Measurements from ENCODE around the gene PHACTR2. TPM values are rescaled to one million over a fixed set of nuclear protein-coding genes. Genes with fewer than 3 reads are reported as not detected.

Gene PHACTR2
- total and polyA plus RNA-seq, 4 donors = 11.0 to 119 (median 43.8) TPM

- peaks cover 0 to 13% (median 2%) of the 10 kb centered on the region in 5 donors for H3K4me1 ChIP-seq (ENCODE audit: control insufficient read depth in 5 of 5, insufficient read depth in 5 of 5, low read length in 5 of 5)
- ATAC-seq (ENCODE audit: insufficient read depth, low FRiP score) (peak; percentile 23), DNase-seq (no peak)
- H3K27ac ChIP-seq (ENCODE audit: low read depth in 1 of 2, low read length in 1 of 2) = peak overlapping the region; percentile 73 to 99
- no peaks in the 10 kb centered on the region for H3K27me3 ChIP-seq (ENCODE audit: control insufficient read depth in 3 of 3, insufficient read depth in 3 of 3, low read length in 2 of 3)
- peaks cover 6 to 21% (median 19%) of the 10 kb centered on the region in 4 donors for H3K36me3 ChIP-seq (ENCODE audit: control insufficient read depth in 4 of 4, insufficient read depth in 4 of 4, low read length in 4 of 4)
- H3K4me3 ChIP-seq = peak overlapping the region; percentile 98
- peak overlapping the region; percentile 96 to 98 for H3K9ac ChIP-seq (ENCODE audit: insufficient read depth in 1 of 2, low read length in 2 of 2)
- peaks cover 0 to 1% (median 0%) of the 10 kb centered on the region in 4 donors for H3K9me3 ChIP-seq (ENCODE audit: control insufficient read depth in 4 of 4, insufficient read depth in 3 of 4, low read length in 3 of 4)
- TF ChIP-seq, protein P1, sequence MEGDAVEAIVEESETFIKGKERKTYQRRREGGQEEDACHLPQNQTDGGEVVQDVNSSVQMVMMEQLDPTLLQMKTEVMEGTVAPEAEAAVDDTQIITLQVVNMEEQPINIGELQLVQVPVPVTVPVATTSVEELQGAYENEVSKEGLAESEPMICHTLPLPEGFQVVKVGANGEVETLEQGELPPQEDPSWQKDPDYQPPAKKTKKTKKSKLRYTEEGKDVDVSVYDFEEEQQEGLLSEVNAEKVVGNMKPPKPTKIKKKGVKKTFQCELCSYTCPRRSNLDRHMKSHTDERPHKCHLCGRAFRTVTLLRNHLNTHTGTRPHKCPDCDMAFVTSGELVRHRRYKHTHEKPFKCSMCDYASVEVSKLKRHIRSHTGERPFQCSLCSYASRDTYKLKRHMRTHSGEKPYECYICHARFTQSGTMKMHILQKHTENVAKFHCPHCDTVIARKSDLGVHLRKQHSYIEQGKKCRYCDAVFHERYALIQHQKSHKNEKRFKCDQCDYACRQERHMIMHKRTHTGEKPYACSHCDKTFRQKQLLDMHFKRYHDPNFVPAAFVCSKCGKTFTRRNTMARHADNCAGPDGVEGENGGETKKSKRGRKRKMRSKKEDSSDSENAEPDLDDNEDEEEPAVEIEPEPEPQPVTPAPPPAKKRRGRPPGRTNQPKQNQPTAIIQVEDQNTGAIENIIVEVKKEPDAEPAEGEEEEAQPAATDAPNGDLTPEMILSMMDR (IDR thresholded peaks at IDR 0.05; ENCODE audit: control extremely low read depth, extremely low read depth) = no peak
- 30 to 41% methylated on average over 7 of the region's 7 CpGs for WGBS, 2 donors
These were observed 164.7 kb downstream of the PHACTR2 start for GRCh38 chr6:143842461-143842901.

DNA sequence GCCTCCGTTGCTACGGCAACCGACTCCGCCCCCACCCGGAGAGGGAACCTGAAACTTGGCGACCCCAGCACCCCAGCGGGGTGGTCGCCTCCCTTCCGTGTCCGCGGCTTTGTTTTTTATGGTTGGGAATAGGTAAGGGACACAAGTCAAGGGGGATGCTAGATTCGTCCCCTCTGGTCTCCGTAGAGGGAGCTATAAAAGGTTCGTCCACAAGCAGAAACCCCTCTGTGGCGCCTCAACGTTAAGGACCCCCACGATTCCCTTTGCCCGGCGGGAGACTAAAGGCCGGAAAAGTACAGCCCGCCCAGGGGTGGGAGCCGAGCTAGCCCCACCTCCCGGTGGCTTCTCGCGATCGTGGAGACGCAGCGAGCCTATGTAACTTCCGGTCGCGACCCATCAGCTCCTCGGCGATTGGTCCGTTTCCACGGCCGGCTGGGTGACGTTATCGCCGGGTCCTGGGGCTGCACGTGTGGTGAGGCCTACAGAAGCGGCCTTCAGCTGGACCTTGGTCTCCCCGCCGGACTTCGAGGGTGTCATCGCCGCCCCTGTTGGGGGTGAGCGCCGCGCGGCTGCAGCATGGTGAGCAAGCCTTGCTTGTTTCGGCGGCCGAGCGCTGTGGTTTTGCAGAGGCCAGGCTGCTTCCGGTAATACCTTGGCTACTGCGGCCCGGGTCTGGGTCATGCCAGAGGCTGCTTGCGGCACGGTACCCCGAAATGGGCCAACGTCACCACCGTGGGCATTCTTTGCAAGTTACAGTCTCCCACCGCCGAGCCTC lies 165.3 kb downstream of the PHACTR2 start, which contains the start of gene LTV1:
Gene LTV1 (plus strand): TSS at position 437 of the 775 bp plus-strand sequence. CDS start 140 bp downstream, at position 577.
- H3K9me3 ChIP-seq (ENCODE audit: control insufficient read depth in 4 of 4, insufficient read depth in 3 of 4, low read length in 3 of 4) = peaks cover 0 to 1% (median 0%) of the 10 kb centered on the region in 4 donors
- peaks cover 7 to 27% (median 21%) of the 10 kb centered on the region in 4 donors for H3K36me3 ChIP-seq (ENCODE audit: control insufficient read depth in 4 of 4, insufficient read depth in 4 of 4, low read length in 4 of 4)
- peaks cover 0 to 13% (median 2%) of the 10 kb centered on the region in 5 donors for H3K4me1 ChIP-seq (ENCODE audit: control insufficient read depth in 5 of 5, insufficient read depth in 5 of 5, low read length in 5 of 5)
- TF ChIP-seq, protein P1 (IDR thresholded peaks at IDR 0.05; ENCODE audit: control extremely low read depth, extremely low read depth) = no peak
- peak within 1 kb of the TSS; percentile 98 to 99 for H3K9ac ChIP-seq (ENCODE audit: insufficient read depth in 1 of 2, low read length in 2 of 2)
- DNase-seq (peak; percentile 99), ATAC-seq (ENCODE audit: insufficient read depth, low FRiP score) (peak; percentile 98)
- peak within 1 kb of the TSS; percentile 84 to 99 for H3K27ac ChIP-seq (ENCODE audit: low read depth in 1 of 2, low read length in 1 of 2)
- peak within 1 kb of the TSS; percentile 98 for H3K4me3 ChIP-seq
- 0% methylated on average over 64 of the region's 64 CpGs for WGBS, 2 donors
- no peaks in the 10 kb centered on the region for H3K27me3 ChIP-seq (ENCODE audit: control insufficient read depth in 3 of 3, insufficient read depth in 3 of 3, low read length in 2 of 3)

DNA sequence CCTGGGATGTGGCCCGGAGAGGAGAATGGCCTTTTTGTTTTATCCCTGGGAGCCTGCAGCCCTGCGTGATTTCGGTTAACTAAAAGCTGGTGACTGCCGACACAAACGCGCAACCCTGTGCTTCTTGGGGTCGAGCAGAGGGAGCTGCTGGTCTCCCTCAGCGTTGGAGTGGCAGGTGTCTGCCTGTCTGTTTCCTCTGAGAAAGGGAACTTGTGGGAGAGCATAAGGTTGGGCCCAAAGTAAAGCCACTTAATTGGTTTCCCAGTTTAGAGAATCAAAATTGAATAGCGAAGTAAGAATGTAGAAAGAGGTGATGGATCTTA lies 165.9 kb downstream of the PHACTR2 start:
- Histone ChIP-seq H3K9me3 (ENCODE audit: control insufficient read depth in 4 of 4, insufficient read depth in 3 of 4, low read length in 3 of 4) (peaks cover 0 to 1% (median 0%) of the 10 kb centered on the region in 4 donors), H3K4me1 (ENCODE audit: control insufficient read depth in 5 of 5, insufficient read depth in 5 of 5, low read length in 5 of 5) (peaks cover 0 to 13% (median 2%) of the 10 kb centered on the region in 5 donors), H3K4me3 (peak overlapping the region; percentile 98), H3K27ac (ENCODE audit: low read depth in 1 of 2, low read length in 1 of 2) (peak overlapping the region; percentile 84 to 99), H3K9ac (ENCODE audit: insufficient read depth in 1 of 2, low read length in 2 of 2) (peak overlapping the region; percentile 91 to 99), H3K36me3 (ENCODE audit: control insufficient read depth in 4 of 4, insufficient read depth in 4 of 4, low read length in 4 of 4) (peaks cover 11 to 32% (median 27%) of the 10 kb centered on the region in 4 donors), H3K27me3 (ENCODE audit: control insufficient read depth in 3 of 3, insufficient read depth in 3 of 3, low read length in 2 of 3) (no peaks in the 10 kb centered on the region)
- DNase-seq (no peak), ATAC-seq (ENCODE audit: insufficient read depth, low FRiP score) (no peak)
- TF ChIP-seq, protein P1 (IDR thresholded peaks at IDR 0.05; ENCODE audit: control extremely low read depth, extremely low read depth) = no peak
- WGBS, 2 donors = 1% methylated on average over 9 of the region's 9 CpGs
